LNCaP clone FGC (cell line): ENCODE results near the gene CCDC27.
A peak's percentile ranks its signal among the peaks of the same experiment; 100 is the strongest.
"Not testable (repeated sequence)": the region's sequence is repeated elsewhere in the genome, so short reads cannot be mapped to it uniquely, and the experiment has no call there.

Experiments
- DNase-seq: peaks from one replicate; pipeline ENCODE4 v3.0.0-alpha.2; 2011; ENCODE audit warnings: low read depth
- H3K4me3 ChIP-seq: 2 replicates; pipeline ENCODE4 v1.5.1; 2011; ENCODE audit warnings: mild to moderate bottlenecking, low read depth, low read length, control low read depth
- TF ChIP-seq, protein P1 (sequence below): IDR thresholded peaks from 2 replicates; pipeline ENCODE4 v1.5.1; 2012; ENCODE audit warnings: mild to moderate bottlenecking; ENCODE audit not compliant: control insufficient read depth, insufficient read depth; ENCODE audit errors: extremely low read depth

The CCDC27 gene

DNA sequence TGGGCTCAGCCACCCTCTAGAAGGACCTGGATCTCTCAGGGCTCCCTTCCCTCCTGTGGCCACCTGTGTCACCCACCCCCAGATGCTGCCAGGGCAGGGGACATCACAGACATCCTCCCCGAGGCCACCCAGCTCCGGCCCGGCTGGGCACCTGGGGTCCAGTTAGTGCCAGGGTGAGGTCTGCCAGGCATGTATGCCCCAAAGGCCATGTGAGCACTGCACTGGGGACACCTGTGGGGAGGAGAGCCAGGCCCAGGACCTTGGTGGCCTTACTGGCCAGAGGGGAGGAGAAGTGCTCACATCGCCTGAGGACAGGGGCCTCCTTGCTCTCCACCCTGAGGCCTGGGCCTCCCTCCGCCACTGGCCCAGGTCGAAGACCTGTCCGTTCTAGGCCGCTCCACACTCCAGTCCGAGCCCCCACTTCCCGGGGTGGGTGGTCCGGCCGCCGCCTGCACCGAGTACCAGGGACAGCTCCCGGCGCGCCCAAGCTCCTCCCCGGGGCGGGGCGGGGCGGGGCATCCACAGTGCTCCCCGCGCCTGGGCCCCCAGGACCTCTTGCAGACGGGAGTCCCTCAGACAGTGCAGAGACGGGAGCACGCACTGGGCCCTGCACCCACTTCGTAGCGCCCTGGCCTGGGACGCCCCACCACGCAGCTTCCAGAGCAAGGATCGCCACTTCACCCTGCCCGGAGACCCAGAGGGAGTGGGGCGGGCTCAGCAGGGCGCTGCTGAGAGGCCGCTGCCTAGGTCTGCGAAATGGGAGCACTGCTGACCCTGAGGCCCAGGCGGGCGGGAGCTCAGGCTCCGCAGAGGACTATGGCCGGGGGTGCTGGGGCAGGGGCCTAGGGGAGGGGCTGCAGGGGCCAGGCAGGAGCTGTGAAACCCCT, 34.3 kb upstream of the CCDC27 start:
- TF ChIP-seq, protein P1, sequence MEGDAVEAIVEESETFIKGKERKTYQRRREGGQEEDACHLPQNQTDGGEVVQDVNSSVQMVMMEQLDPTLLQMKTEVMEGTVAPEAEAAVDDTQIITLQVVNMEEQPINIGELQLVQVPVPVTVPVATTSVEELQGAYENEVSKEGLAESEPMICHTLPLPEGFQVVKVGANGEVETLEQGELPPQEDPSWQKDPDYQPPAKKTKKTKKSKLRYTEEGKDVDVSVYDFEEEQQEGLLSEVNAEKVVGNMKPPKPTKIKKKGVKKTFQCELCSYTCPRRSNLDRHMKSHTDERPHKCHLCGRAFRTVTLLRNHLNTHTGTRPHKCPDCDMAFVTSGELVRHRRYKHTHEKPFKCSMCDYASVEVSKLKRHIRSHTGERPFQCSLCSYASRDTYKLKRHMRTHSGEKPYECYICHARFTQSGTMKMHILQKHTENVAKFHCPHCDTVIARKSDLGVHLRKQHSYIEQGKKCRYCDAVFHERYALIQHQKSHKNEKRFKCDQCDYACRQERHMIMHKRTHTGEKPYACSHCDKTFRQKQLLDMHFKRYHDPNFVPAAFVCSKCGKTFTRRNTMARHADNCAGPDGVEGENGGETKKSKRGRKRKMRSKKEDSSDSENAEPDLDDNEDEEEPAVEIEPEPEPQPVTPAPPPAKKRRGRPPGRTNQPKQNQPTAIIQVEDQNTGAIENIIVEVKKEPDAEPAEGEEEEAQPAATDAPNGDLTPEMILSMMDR: no peak
- no peak for DNase-seq
- H3K4me3 ChIP-seq: no peak overlapping the region

DNA sequence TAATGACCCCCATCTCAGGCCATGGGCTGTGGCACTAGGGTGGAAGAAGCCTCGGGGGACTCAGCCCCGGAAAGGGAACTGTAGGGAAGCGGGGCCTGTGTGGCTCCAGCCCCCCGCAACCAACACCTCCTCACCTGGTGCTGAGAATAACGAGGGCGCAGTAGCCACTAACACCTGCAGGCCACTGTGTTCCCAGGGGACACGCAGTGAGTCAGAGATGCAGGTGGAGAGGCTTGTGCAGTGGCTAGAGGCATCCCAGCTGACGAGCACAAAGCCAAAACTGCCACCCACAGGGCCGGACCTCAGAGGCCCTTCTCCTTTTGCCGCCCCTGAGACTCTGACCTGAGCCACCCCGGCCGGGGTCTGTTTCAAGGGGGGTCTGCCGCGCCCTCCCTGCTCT, 33.5 kb upstream of the CCDC27 start:
- H3K4me3 ChIP-seq: no peak overlapping the region
- DNase-seq: no peak

DNA sequence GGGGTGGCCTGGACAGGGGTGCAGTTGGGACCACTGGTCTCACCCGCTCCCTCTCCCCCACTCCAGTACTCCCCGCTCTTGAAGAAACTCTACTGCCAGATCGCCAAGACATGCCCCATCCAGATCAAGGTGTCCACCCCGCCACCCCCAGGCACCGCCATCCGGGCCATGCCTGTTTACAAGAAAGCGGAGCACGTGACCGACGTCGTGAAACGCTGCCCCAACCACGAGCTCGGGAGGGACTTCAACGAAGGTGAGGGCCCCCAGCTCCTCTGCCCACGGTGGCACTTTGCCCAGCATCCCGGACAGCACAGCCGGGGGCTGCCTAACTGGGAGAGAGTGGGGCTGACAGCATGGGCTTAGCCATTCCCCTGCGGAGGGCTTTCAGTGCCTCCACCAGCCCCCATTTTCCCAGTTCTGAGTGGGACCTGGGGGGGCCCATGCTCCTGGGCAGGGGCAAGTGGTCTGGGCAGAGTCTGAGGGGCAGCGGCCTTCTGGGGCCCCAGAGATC, 30.2 kb upstream of the CCDC27 start:
- TF ChIP-seq, protein P1: no peak
- no peak overlapping the region for H3K4me3 ChIP-seq
- DNase-seq: no peak

More for the DNA sequence above, 33.5 kb upstream of the CCDC27 start:
- TF ChIP-seq, protein P1: no peak

DNA sequence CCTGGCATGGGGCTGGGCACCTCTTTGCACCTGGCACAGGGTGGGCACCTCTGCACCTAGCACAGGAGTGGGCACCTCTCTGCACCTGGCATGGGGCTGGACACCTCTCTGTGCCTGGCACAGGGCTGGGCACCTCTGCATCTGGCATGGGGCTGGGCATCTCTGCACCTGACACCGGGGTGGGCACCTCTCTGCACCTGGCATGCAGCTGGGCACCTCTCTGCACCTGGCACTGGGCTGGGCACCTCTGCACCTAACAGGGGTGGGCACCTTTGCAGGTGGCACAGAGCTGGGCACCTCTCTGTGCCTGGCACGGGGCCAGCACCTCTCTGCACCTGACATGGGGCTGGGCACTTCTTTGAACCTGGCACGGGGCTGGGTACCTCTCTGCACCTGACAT, 29.4 kb upstream of the CCDC27 start:
- no peak overlapping the region for H3K4me3 ChIP-seq
- no peak for DNase-seq
- TF ChIP-seq, protein P1: no peak

DNA sequence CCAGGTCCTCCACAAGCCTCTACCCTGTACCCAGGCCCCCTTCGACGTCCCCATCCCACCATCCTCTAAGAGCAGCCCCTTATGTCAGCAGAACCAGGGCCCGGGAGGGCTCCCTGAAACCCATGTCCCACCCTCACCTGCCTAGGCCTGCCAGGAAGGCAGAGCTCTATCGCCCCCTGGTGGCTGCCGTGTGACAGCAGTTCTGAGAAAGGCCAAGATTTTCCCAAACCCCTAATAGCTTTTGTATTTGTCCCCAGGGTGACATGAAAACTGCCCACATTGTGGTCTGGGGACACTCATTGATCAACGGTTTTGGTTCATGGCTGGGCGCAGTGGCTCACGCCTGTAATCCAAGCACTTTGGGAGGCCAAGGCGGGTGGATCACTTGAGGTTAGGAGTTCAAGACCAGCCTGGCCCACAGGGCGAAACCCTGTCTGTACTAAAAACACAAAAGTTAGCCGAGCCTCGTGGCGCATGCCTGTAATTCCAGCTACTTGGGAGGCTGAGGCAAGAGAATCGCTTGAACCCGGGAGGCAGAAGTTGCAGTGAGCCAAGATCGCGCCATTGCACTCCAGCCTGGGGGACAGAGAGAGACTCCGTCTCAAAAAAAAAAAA, 27.7 kb upstream of the CCDC27 start:
- peak; percentile 13 for DNase-seq
- TF ChIP-seq, protein P1: peak; percentile 95
- not testable (repeated sequence) for H3K4me3 ChIP-seq

DNA sequence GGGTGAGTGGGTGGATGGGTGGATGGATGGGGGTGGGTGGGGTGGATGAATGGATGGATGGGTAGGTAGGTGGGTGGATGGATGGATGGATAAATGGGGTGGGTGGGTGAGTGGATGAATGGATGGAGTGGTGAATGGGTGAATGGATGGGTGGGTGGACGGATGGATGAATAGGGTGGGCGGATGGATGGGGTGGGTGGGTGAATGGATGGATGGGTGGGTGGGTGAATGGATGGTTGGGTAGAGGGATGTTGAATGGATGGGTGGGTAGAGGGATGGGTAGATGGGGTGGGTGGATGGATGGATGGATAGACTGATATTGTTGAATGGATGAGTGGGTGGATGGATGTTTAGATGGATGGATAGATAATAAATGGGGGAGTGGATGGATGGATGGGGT, 26.9 kb upstream of the CCDC27 start:
- no peak for DNase-seq
- no peak overlapping the region for H3K4me3 ChIP-seq
- TF ChIP-seq, protein P1: no peak
